Activated CD8-positive, alpha-beta T cell treated with anti-CD3 and anti-CD28 coated beads, Interleukin-2, amount 10 ng/mL, durations not matched to agents 7 days and 5 days (primary cell): ENCODE measurements around the gene NR2C2AP. TPM values are rescaled to one million over a fixed set of nuclear protein-coding genes. Genes with fewer than 3 reads are reported as not detected.
"Not testable (repeated sequence)": the region's sequence is repeated elsewhere in the genome, so short reads cannot be mapped to it uniquely, and the experiment has no call there.

Experiments used
- ATAC-seq: fragments of 150-1000 bp; cut with Tn5 transposase; one replicate; pipeline ENCODE4 v1.10.0; 2021; ENCODE audit warnings: moderate library complexity
- CTCF ChIA-PET: fragments of 350-600 bp; sonication (Branson Sonifier 250); formaldehyde crosslinking; loops from one replicate; lab custom pipeline; 2021; ENCODE audit warnings: antibody characterized with exemption; lab: Charles Lee
- POLR2A ChIA-PET: fragments of 350-600 bp; sonication (Branson Sonifier 250); formaldehyde crosslinking; loops from one replicate; lab custom pipeline; 2021; ENCODE audit warnings: antibody characterized with exemption; lab: Charles Lee
- DNase-seq: peaks from one replicate; pipeline ENCODE4 v3.0.0-alpha.2; 2020
- H3K27ac Mint-ChIP-seq: one replicate; pipeline ENCODE4 v1.8.0; 2021; ENCODE audit warnings: mild to moderate bottlenecking, mixed read lengths
- H3K27me3 Mint-ChIP-seq: one replicate; pipeline ENCODE4 v1.8.0; 2021; ENCODE audit warnings: low read depth, mixed read lengths
- H3K36me3 Mint-ChIP-seq: one replicate; pipeline ENCODE4 v1.8.0; 2021; ENCODE audit warnings: low read depth, mixed read lengths
- H3K4me1 Mint-ChIP-seq: one replicate; pipeline ENCODE4 v1.8.0; 2021; ENCODE audit warnings: low read depth, mixed read lengths
- H3K4me3 Mint-ChIP-seq: one replicate; pipeline ENCODE4 v1.8.0; 2021; ENCODE audit warnings: mild to moderate bottlenecking, mixed read lengths
- H3K9me3 Mint-ChIP-seq: one replicate; pipeline ENCODE4 v1.8.0; 2022; ENCODE audit warnings: mixed read lengths; ENCODE audit not compliant: insufficient read depth
- total RNA-seq, 2 experiments: library from RNA; stranded (reverse); gene quantifications; one replicate each; pipeline ENCODE4 v1.2.3, GENCODE V29; 2021

Gene NR2C2AP
- total RNA-seq, 2 experiments from 2014 or later: 35.6 TPM

DNA sequence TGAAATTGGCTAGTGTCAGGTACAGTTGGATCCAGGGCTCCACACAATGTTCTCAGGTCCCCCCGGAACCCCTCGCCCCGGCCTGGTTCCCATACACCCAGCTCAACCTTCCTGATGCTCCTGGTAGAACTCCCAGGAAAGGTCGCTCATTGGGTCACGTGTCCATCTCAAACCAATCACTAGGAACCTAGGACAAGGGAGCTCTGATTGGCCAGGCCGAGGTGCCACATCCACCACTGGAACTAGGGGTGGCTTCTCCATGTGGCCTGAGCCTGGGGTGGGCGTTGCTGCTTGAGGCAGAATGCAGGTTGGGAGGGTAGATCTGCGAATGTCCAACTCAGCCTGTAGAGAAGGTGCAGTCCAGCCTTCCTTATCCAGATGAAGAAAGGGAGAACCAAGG, 26.3 kb downstream of the NR2C2AP start:
- H3K9me3 Mint-ChIP-seq: no peaks in the 10 kb centered on the region
- peaks cover 22% of the 10 kb centered on the region for H3K36me3 Mint-ChIP-seq
- H3K27me3 Mint-ChIP-seq: no peaks in the 10 kb centered on the region
- no peaks in the 10 kb centered on the region for H3K4me1 Mint-ChIP-seq
- no peak for DNase-seq
- ChIA-PET CTCF (interaction anchor here (1.0 to 3.8 kb wide), 4 partner anchors 9 to 345 kb away, joined by 3 to 57 read pairs (median 3); partner anchors contain the start of gene UPF1), POLR2A (interaction anchor here (1.2 kb wide), 1 partner anchor 21 kb away, joined by 5 read pairs; no protein-coding TSS in a partner anchor)
- no peak overlapping the region for H3K4me3 Mint-ChIP-seq
- H3K27ac Mint-ChIP-seq: no peak overlapping the region
- ATAC-seq: no peak

DNA sequence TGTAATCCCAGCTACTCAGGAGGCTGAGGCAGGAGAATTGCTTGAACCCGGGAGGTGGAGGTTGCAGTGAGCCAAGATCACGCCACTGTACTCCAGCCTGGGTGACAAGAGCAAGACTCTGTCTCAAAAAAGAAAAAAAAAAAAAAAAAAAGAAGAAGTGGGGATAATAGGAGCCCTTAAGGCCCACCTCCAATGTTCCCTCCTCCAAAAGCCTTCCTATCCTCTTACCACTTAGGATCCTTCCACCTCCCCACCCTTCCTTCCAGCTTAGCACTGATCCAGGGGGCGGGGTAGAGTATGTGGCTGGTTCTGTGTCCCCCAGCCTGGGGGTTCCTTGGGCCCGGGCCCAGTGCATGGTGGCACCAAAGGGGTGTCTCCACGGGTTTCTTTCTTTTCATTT, 30.0 kb downstream of the NR2C2AP start:
- H3K9me3 Mint-ChIP-seq, H3K27ac Mint-ChIP-seq, POLR2A ChIA-PET, H3K4me3 Mint-ChIP-seq, H3K27me3 Mint-ChIP-seq, ATAC-seq, DNase-seq: not testable (repeated sequence)
- Mint-ChIP-seq H3K36me3 (peaks cover 10% of the 10 kb centered on the region), H3K4me1 (peaks cover 15% of the 10 kb centered on the region)
- CTCF ChIA-PET: interaction anchor here (3.8 kb wide), 1 partner anchor 25 kb away, joined by 57 read pairs; no protein-coding TSS in a partner anchor

DNA sequence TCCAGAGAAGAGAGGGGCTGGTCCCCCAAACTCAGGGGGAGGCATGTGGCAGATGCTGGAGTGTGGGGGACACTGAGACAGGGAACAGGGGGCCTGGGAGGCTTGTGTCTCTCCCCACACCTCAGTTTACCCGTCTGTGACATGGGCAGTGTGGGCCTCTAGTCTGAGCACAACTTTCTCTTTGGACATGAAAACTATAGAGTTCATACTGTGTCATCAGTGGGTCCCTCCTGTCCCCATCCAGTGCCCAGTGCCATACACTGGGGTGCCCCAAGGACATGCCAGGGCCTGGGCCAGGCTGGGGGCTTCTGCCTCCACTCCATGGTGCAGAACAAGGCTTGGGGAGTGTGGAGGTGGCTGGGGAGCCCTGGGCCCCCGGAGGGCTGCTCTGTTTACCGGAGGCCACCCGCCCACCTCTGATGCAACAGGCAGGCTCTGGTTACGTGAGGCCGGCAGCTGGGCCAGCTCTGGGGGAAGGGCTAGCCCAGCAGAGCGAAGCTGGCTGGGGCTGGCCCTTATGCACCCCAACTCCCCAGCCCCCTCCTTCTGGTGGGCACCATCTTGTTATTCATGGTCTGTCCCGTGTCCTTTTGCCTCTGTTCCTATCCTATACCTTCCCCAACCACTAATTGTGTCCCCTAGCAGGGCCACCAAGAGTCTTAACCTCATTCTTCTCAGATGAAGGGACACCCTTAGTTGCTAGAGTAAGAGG, 31.2 kb downstream of the NR2C2AP start:
- ChIA-PET POLR2A (no interaction called here), CTCF (interaction anchor here (1.0 kb wide), 1 partner anchor 10 kb away, joined by 3 read pairs; no protein-coding TSS in a partner anchor)
- Mint-ChIP-seq H3K36me3 (peaks cover 10% of the 10 kb centered on the region), H3K9me3 (no peaks in the 10 kb centered on the region), H3K4me1 (peaks cover 15% of the 10 kb centered on the region), H3K27ac (no peak overlapping the region), H3K4me3 (no peak overlapping the region), H3K27me3 (no peaks in the 10 kb centered on the region)
- ATAC-seq: no peak
- no peak for DNase-seq

DNA sequence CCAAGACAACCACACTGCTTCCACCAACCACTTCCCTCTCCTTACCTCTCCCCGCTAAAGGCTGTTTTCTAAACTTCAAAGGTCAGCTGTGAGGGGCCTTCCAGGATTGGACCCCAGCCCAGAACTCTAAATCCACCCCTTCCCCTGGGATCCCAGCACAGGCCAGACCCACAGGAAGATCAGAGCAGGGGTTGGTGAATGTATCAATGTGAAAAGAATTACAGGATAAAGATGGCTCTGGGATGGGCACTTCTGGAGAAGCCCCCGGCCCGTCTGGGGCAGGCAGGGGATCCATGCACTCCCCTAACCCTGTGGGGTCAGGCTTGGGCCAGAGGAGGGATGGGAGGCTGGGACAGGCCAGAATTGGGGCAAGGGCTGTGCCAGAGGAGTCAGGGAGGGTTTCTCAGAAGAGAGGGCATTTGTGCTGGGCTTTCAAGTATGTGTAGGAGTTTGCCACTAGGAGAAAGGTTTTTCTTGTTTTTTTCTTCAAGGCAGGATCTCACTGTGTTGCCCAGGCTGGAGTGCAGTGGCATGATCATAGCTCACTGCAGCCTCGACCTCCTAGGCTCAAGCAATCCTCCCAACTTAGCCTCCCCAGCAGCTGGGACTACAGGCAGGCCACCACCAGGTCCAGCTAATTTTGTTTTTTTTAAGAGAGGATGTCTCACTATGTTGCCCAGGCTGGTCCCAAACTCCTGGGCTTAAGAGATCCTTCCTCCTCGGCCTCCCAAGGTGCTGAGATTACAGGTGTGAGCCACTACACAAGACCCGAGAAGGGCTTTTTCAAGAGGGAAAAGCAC, 32.1 kb downstream of the NR2C2AP start:
- H3K4me3 Mint-ChIP-seq: no peak overlapping the region
- no peak overlapping the region for H3K27ac Mint-ChIP-seq
- peaks cover 8% of the 10 kb centered on the region for H3K36me3 Mint-ChIP-seq
- ChIA-PET CTCF (interaction anchor here (1.0 to 1.2 kb wide), 2 partner anchors 9 to 25 kb away, joined by 3 to 4 read pairs; no protein-coding TSS in a partner anchor), POLR2A (no interaction called here)
- H3K4me1 Mint-ChIP-seq: peaks cover 15% of the 10 kb centered on the region
- DNase-seq: no peak
- H3K27me3 Mint-ChIP-seq: no peaks in the 10 kb centered on the region
- H3K9me3 Mint-ChIP-seq: no peaks in the 10 kb centered on the region
- ATAC-seq: no peak

DNA sequence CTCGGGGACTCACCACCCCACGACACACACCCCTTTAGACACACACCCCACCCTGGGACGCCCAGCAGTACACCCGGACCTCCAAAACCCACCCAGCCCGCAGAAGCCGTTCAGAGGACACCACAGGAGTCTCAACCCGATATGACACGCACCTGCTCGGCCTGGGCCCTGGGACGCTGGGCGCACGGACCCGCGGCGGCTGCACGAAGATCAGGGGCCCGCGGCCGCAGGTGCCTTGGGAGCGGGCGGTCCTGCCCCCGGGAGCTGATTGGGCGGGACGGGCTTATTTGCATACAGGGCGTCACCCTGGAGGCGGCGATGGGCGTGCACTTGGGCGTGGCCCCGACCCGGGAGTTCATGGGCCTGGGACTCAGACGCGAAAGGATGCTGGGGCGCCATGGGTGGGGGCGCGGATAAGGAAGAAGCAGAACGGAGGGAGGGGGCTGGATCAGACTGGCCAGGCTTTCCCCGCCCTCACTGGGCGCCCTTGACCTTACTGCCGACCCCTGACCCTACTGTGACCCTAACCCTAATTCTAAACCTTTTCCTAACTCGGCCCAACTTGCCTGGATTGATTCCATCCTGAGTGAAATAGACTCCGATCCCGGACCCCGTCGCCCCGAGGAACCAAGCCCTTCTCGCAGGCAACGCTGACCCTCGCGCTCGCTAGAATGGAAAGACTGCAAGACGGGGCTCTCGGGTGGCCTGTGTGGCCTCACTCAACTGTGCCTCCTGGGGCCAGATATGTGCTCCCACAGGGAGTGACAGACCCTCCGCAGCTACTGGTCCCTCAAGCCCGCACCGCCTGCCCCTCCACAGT, 33.0 kb downstream of the NR2C2AP start, which contains the start of gene MEF2B:
TSS of gene MEF2B (minus strand) at position 211 of the 820 bp plus-strand sequence. CDS start 19,528 bp downstream, outside the sequence.
- peaks cover 15% of the 10 kb centered on the region for H3K4me1 Mint-ChIP-seq
- CTCF ChIA-PET: interaction anchor here (1.0 to 1.2 kb wide), 2 partner anchors 24 to 55 kb away, joined by 3 to 4 read pairs; no protein-coding TSS in a partner anchor
- H3K27ac Mint-ChIP-seq: no peak within 1 kb of the TSS
- H3K4me3 Mint-ChIP-seq: peak within 1 kb of the TSS; percentile 5
- POLR2A ChIA-PET: no interaction called here
- DNase-seq (peak; percentile 82), ATAC-seq (peak; percentile 95)
- no peaks in the 10 kb centered on the region for H3K9me3 Mint-ChIP-seq
- no peaks in the 10 kb centered on the region for H3K27me3 Mint-ChIP-seq
- peaks cover 9% of the 10 kb centered on the region for H3K36me3 Mint-ChIP-seq

DNA sequence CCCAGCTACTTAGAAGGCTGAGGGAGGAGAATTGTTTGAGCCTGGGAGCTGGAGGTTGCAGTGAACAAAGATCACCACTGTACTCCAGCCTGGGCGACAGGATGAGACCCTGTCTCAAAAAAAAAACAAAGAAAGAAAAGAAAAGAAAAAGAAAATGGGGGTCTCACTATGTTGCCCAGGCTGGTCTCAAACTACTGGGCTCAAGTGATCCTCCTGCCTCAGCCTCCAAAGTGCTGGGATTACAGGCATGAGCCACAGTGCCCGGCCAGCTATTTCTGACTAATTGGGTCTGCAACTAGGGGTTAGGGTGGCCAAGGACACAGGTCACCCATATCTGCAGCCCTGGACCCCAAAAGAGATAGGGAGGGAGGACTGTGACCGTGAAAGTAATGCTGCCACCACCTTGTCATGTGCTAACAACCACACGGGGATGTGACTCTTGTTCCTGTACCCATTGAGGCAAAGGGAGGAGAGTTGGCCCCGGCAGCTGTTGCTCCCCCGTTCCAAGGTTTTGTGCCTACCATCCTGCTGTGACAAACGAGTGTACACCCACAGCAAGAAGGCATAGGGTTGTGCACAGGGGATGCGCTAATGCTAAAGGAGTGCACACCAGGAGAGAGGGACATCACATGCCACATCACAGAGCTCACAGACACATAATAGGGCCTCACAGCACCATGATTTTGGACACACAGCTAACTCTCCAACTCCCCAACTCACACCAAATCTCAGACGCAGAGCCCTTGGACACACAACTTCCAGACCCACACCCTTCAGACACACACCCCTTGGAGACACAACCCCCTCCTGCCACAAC, 33.8 kb downstream of the NR2C2AP start:
- ATAC-seq (peak; percentile 4), DNase-seq (no peak)
- peak overlapping the region; percentile 5 for H3K4me3 Mint-ChIP-seq
- no peaks in the 10 kb centered on the region for H3K9me3 Mint-ChIP-seq
- H3K36me3 Mint-ChIP-seq: peaks cover 9% of the 10 kb centered on the region
- POLR2A ChIA-PET: no interaction called here
- CTCF ChIA-PET: interaction anchor here (1.0 to 1.2 kb wide), 2 partner anchors 24 to 54 kb away, joined by 3 to 4 read pairs; no protein-coding TSS in a partner anchor
- H3K27me3 Mint-ChIP-seq: no peaks in the 10 kb centered on the region
- H3K27ac Mint-ChIP-seq: no peak overlapping the region
- peaks cover 15% of the 10 kb centered on the region for H3K4me1 Mint-ChIP-seq

DNA sequence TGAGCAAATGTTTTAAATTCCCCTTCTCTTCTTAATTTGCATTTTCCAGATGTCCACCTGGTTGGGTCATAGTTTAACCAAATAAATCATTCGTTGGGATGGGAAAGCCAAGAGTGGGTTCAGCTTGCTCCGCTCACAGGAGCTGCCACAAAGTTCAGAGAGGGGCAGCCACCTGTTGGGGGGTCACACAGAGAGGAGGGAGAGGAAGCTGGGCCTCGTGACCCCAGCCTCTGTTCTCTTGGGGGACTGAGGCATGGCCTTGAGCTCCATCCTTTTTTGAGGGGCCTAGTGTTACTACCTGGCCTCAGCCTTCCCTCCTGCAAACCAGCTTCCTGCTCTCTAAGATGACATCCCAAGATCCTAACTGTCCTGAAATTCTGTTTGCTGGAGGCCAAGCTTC, 35.6 kb downstream of the NR2C2AP start:
- ATAC-seq: no peak
- no peak overlapping the region for H3K4me3 Mint-ChIP-seq
- CTCF ChIA-PET: no interaction called here

DNA sequence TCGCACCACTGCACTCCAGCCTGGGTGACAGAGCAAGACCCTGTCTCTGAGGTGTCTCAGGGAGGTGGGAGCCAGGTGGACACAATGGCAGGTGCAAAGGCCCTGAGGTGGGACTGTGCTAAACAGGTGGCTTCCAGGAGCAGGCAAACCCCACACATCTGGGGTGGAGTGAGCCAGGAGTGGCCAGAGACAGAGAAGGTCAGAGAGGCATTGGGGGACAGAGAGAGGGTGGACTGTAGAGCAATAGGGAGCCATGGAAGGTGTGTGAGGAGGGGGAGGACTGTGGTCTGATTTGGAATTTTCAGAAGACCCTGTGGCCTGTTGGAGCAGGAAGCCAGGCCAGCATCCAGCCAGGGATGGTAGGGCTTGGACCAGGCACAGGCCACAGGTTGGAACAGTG, 37.8 kb downstream of the NR2C2AP start:
- ChIA-PET CTCF (no interaction called here), POLR2A (interaction anchor here (1.2 kb wide), 1 partner anchor 10 kb away, joined by 3 read pairs; no protein-coding TSS in a partner anchor)
- H3K36me3 Mint-ChIP-seq: peaks cover 2% of the 10 kb centered on the region
- no peak overlapping the region for H3K27ac Mint-ChIP-seq
- no peaks in the 10 kb centered on the region for H3K9me3 Mint-ChIP-seq
- H3K4me1 Mint-ChIP-seq: peaks cover 9% of the 10 kb centered on the region
- H3K4me3 Mint-ChIP-seq: no peak overlapping the region
- DNase-seq (no peak), ATAC-seq (no peak)
- H3K27me3 Mint-ChIP-seq: no peaks in the 10 kb centered on the region

More for the DNA sequence above, 35.6 kb downstream of the NR2C2AP start:
- H3K27me3 Mint-ChIP-seq: no peaks in the 10 kb centered on the region
- DNase-seq: no peak
- POLR2A ChIA-PET: interaction anchor here (0.7 kb wide), 1 partner anchor 11 kb away, joined by 3 read pairs; no protein-coding TSS in a partner anchor
- peaks cover 15% of the 10 kb centered on the region for H3K4me1 Mint-ChIP-seq
- no peak overlapping the region for H3K27ac Mint-ChIP-seq
- peaks cover 9% of the 10 kb centered on the region for H3K36me3 Mint-ChIP-seq
- H3K9me3 Mint-ChIP-seq: no peaks in the 10 kb centered on the region

DNA sequence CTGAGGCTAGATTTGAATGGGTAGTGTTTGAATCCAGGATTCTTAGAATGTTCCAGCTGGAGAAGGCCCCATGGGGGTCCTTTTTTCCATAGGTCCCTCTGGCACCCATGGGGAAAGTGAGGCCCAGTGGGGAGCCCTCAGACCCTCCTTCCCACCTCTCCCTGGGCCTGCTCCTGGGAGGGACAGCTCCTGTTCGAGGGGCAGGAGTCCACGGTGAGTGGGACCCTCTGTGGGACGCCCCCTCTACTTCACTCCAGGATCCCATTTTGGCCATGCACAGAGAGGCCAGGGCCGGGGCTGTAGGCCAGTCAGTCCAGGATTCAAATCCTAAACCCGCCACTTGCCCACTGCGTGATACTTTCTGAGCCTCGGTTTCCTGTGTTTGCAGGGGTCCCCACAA, 40.7 kb downstream of the NR2C2AP start:
- ATAC-seq: no peak
- DNase-seq: no peak
- H3K9me3 Mint-ChIP-seq: no peaks in the 10 kb centered on the region
- POLR2A ChIA-PET: no interaction called here
- no peak overlapping the region for H3K27ac Mint-ChIP-seq
- H3K4me1 Mint-ChIP-seq: no peaks in the 10 kb centered on the region
- CTCF ChIA-PET: interaction anchor here (1.0 kb wide), 1 partner anchor 9 kb away, joined by 3 read pairs; no protein-coding TSS in a partner anchor
- no peaks in the 10 kb centered on the region for H3K27me3 Mint-ChIP-seq
- no peak overlapping the region for H3K4me3 Mint-ChIP-seq
- peaks cover 4% of the 10 kb centered on the region for H3K36me3 Mint-ChIP-seq

DNA sequence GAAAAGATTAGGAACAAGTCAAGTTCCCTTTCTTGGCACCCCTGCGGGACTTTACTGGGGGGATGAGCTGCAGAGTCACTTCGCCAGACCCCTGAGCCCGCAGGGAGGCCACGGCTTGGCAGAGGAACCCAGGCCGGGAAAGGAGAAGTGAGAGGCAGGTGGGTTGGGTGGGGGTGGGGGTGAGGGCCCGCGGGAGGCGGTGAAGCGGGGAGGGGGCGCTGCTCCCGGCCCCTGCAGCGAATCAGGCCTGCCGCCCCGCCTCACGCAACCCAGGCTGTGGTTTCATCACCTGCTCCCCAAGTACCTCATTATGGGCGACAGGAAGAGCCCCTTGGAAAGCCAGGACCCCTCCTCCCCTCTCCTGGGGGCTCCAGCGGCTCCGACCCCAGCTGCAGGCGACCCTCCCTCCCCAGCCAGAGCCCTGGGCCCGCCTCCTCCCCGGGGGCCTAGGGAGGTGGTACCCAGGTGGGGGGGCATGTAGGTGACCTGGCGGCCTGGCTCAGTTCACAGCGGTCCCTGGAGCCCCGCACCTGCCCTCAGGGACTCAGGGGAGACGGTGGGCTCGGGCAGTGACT, 42.7 kb downstream of the NR2C2AP start:
- Mint-ChIP-seq H3K4me1 (no peaks in the 10 kb centered on the region), H3K36me3 (peaks cover 13% of the 10 kb centered on the region), H3K4me3 (no peak overlapping the region), H3K27me3 (no peaks in the 10 kb centered on the region), H3K27ac (no peak overlapping the region), H3K9me3 (no peaks in the 10 kb centered on the region)
- DNase-seq (no peak), ATAC-seq (no peak)
- ChIA-PET POLR2A (interaction anchor here (0.6 kb wide), 1 partner anchor 97 kb away, joined by 3 read pairs; the partner anchor contains the start of gene SLC25A42), CTCF (interaction anchor here (0.8 kb wide), 2 partner anchors 13 to 14 kb away, joined by 3 to 5 read pairs; no protein-coding TSS in a partner anchor)
